NCI-H187 treated with DMSO at 0.1 percent for 48 hours (cell line): ENCODE measurements around the gene PLD3.
"Not testable (repeated sequence)": the region's sequence is repeated elsewhere in the genome, so short reads cannot be mapped to it uniquely, and the experiment has no call there.

Source experiments
- DNase-seq: peaks from one replicate; lab custom pipeline; 2025; lab: John Stamatoyannopoulos, UW

PLD3 gene

DNA sequence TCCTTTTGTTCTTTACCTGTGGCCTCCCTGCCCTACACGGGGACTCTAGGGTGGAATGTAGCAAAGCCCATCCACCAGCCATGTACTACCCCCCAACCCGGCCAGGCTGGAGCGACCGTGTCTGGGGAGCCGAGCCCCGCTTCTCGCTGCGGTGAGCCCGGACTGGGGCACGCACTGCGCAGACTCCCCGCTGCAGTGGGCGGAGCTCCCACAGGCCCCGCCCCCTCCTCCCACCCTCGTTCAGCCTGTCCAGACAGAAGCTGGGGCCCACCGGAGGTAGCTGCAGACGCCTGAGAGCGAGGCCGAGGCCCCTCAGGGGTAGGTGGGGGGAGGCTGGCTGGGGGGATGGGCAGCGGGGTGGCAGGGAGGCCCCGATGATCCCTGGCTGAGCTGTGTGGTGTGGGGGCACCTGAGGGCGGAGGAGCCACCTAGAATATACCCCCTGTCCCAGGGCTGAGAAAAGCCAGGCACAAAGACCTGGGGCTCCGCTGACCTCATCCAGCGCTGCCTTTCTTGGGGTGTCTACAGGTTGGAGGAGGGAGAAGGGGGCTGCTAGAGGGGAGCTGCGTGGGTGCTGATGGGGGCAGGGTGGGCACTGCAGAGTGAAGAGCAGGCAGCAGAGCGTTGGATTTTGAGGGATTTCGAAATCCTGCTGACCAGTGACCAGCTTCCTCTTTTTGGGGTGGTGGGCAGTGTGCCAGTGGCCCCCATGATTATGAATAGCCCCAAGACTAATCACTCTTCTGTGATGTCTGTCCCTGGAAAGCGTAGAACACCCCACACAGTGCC is 17.3 kb downstream of the PLD3 start:
- no peak for DNase-seq

DNA sequence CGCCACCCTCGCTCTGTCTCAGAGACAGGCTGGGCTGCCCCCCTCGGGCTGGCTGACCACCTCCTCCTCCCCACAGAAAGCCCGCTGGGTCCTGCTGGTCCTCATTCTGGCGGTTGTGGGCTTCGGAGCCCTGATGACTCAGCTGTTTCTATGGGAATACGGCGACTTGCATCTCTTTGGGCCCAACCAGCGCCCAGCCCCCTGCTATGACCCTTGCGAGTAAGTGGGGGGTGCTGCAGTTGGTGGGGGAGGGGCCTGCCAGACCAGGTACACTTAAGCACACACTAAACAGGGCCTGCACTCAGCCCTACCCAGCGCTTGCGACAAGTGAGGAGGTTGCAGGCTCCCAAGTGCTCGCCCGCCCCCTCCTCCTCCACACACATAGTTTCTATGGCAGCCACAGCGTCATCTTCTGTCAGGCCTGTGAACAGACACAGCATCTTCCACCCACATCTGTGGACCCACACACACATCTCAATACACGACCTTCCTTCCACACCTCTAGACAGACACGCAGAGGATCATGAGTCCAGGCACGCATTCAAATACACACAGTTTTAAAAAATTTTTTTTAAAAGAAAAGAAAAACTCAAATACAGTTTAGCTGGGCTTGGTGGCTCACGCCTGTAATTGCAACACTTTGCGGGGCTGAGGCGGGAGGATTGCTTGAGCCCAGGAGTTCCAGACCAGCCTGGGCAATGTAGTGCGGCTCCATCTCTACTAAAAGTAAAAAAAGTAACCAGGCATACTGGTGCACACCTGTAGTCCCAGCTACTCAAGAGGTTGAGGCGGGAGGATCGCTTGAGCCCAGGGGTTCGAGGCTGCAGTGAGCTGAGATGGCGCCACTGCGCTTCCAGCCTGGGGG is 18.4 kb downstream of the PLD3 start:
- DNase-seq: no peak

GRCh38 chr19:40367577-40368434 is 19.3 kb downstream of the PLD3 start:
- no peak for DNase-seq

GRCh38 chr19:40369797-40370196 is 21.3 kb downstream of the PLD3 start:
- DNase-seq: no peak

DNA sequence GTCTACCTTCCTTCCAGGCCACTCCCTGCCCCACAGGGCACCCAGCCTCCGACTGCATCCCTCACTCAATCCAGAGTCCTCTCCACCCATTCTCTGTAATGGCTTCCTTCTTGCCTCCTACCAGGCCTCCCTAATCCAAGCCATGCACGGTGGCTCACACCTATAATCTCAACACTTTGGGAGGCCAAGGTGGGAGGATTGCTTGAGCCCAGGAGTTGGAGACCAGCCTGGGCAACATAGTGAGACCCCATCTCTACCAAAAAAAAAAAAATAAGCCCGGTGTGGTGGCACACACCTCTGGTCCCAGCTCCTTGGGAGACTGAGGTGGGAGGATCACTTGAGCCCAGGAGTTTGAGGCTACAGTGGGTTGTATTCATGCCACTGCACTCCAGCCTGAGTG is 21.8 kb downstream of the PLD3 start:
- not testable (repeated sequence) for DNase-seq

DNA sequence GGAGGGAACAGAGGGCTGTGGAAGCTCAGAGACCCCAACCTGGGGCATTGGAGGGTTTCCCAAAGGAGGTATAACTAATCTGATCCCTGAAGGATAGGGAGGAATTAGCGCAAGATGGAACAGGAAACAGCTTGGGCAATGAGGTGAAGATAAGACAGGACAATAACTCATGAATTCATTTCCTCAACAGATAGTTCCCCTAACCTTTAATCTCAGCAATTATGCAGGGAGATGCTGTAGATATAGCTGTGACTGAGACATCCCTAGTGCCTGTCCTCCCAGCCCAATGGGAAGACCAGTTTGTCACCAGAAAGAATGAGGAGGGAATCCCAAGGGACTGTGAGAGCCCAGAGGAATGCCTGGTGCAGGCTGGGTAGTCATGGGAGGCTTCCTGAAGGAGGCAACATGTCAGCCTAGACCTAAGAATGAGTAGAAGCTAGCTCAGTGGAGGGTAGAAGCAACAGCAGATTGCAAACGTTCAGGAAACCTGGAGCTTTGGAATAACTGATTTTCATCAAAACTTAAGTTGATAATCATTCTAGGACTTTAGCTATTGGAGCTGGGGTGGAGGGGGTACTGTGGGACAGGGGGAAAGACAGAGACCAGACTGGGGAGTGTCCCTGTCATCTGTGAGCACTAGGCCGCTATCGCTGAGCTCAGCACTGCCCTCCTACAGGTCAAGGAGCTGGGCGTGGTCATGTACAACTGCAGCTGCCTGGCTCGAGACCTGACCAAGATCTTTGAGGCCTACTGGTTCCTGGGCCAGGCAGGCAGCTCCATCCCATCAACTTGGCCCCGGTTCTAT is 22.7 kb downstream of the PLD3 start:
- DNase-seq: no peak

- no peak for DNase-seq
These were observed 23.3 kb downstream of the PLD3 start for GRCh38 chr19:40371802-40372122.

GRCh38 chr19:40374084-40374483 is 25.6 kb downstream of the PLD3 start:
- DNase-seq: no peak

- no peak for DNase-seq
These were observed 27.9 kb downstream of the PLD3 start for GRCh38 chr19:40376286-40376862.

- no peak for DNase-seq
These were observed 29.4 kb downstream of the PLD3 start for GRCh38 chr19:40377876-40378385.

DNA sequence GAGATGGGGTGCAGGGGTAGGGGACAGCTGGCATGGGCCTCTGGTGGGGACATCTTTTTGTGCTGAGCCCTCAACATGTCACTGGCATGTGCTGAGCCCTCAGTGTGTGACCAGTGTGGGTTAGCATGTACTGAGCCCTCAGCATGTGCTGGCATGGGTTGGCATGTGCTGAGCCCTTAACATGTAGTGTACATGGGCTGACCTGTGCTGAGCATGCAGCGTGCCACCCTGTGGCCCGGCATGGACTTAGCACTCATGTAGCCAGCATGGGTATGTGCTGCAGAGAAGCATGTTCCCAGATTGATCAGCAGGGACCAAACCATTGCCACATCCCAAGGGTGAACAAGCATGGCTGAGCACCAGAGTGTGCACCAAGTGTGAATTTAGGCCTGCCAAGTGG is 30.0 kb downstream of the PLD3 start:
- DNase-seq: no peak

DNA sequence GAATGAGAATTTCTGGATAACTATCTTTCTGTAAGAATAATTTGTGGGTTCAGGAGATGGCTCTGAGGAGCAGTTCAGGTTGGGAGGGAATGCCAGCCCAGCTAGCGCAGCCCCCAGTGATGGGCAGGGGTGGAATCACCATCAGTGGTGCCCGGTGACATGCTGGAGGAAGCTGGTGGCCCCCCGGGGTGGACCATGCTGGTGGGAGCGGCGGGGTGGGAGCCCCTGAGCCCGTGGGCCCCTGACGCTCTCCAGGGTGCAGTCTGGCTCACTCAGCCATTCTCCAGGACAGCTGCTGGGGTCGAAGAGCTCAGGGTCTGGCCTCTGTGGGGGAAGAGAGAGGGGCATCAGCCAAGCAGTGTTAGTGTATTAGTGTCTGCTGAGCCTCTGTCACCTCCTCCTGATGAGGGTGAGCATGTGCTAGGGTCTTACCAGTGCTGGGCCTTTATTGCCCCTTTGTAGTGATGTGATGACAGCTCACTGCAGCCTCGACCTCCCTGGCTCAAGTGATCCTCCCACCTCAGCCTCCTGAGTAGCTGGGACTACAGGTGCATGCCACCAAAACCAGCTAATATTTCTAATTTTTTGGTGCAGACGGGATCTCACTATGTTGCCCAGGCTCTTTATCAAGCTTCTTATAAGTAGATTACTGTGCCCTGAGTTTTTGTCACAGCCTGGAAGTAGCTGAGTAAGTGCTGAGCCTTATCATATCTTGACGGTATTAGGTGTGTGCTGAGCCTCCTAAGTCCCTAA is 31.1 kb downstream of the PLD3 start:
- DNase-seq: no peak

GRCh38 chr19:40380199-40381037 is 31.9 kb downstream of the PLD3 start:
- no peak for DNase-seq

DNA sequence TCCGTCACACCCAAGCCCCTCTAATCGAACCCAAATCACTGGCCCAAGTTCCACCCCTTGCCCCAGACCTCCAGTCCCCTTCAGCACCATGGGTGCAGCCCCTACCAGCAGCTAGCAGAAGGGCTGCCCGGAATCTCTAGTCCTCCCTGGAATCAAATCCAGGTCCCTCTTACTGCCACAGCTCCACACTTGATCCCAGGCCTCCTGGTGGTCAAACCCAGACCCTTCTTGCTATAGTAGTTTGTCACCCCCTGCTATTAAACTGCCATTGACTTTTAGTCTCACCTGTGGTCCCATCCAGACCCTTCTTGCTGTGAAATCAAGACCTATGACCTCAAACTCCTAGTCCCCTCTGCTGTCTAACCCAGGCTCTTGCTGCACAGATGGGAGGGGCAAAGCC is 32.8 kb downstream of the PLD3 start:
- no peak for DNase-seq

DNA sequence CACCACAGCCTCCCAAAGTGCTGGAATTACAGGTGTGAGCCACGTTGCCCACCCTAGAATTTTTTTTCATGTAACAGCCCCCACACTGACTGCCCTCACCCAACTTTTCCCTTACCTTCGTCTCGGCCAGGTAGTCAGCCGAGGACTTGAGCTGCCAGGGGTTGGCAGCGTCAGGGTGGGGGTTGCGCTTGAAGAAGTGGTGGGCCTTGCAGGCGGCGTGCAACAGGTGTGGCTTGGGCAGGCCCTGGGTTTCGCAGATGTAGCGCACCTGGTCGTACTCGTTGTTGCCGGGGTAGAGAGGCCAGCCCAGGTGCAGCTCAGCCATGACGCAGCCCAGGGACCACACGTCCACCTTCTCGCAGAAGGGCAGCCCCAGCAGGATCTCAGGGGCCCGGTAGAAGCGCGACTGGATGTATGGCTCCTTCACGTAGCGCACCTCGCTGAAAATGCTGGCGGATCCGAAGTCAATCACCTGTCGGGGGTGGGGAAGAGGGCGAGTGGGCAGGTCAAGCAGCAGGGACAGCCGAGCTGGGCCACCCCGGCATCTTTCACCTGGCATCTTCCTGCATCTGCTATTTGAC is 35.3 kb downstream of the PLD3 start:
- no peak for DNase-seq

DNA sequence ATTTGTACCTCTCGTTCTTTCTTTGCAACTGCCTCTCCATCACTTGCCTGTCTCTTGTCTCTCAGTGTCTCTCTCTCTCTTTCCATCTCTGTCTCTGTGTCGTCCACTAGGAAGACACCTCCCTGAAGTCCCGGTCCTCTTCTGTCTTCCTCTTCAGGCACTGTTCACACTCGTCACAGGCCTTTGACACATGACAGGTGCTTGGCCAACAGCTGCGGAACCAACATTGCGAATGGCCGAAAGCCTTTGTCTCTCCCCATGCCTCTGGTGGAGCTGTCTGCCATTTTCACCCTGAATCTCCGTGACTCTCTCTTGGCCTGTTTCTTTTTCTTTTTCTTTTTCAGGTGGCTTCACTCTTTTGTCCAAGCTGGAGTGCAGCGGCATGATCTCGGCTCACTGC is 38.7 kb downstream of the PLD3 start:
- DNase-seq: no peak

DNA sequence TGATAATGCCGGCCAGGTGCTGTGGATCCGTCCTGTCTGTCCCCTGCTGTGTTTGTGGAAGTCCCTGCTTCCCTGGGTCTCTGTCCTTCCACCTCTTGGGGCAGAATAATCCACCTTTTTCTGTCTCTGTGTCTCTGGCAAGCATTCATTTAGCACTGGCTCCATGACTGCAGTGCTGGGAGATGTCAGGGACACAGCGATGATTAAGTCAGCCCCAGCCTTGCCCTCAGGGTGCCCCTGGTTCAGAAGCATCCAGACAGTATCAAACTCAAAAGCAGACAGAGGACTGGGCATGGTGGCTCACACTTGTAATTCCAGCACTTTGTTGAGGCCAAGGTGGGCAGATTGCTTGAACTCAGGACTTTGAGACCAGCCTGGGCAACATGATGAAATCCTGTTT is 40.0 kb downstream of the PLD3 start:
- DNase-seq: no peak

DNA sequence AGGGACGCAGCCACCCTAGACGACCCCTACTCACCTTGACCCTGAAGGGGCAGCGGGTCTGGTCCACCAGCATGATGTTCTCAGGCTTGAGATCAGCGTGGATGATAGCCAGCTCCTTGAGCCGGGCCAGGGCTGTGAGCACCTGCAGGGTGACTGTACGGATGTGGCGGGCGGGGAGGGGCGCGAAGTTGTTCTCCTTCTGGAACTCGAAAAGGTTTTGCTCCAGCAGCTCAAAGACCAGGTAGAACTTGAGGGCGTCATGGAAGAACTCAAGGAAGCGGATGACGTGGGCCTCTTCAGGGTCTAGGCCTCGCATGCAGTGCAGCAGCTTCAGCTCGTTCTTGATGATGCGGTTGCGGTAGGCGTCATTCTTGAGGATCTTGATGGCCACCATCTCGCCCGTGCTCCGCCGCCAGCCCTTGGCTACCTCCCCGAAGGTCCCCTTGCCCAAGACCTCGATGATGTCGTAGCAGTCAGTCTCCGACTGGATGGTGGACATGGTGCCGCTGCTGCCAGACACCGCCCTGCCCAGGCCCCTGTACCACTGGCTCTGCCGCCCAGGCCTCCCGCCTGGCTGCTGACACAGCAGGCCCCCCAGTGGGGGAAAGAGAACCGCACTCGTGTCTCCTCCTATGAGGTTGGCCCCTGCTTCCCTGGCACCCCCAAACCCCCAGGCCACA is 41.0 kb downstream of the PLD3 start:
- no peak for DNase-seq
